HEK293 (cell line): Measurements from ENCODE around the gene PRKCE.

Experiments used
- CTCF ChIP-seq: fragments of 450-650 bp; formaldehyde crosslinking; IDR thresholded peaks from 2 replicates; pipeline ENCODE4 v1.5.1; 2016; ENCODE audit warnings: missing biosample characterization, missing genetic modification characterization
- KLF10 ChIP-seq: fragments of 450-650 bp; IDR thresholded peaks from 2 replicates; pipeline ENCODE4 v1.5.1; 2018; ENCODE audit warnings: missing biosample characterization, mild to moderate bottlenecking, missing genetic modification characterization
- PBX3 ChIP-seq: sonication (generic); formaldehyde crosslinking; IDR thresholded peaks from 2 replicates; pipeline ENCODE4 v1.8.1; 2022; ENCODE audit warnings: mild to moderate bottlenecking, moderate library complexity, missing genetic modification reagents
- PRDM1 ChIP-seq: fragments of 450-650 bp; formaldehyde crosslinking; IDR thresholded peaks from 2 replicates; pipeline ENCODE4; 2016; ENCODE audit warnings: missing biosample characterization, missing genetic modification characterization
- SCRT1 ChIP-seq: fragments of 450-650 bp; formaldehyde crosslinking; IDR thresholded peaks from 2 replicates; pipeline ENCODE4 v1.5.1; 2016; ENCODE audit warnings: missing biosample characterization, missing genetic modification characterization, borderline replicate concordance
- TCF7L2 ChIP-seq: IDR thresholded peaks from 2 replicates; pipeline ENCODE4 v1.6.1; 2011; ENCODE audit warnings: low read depth, mild to moderate bottlenecking, inconsistent platforms, low read length, moderate library complexity, borderline replicate concordance
- YY1 ChIP-seq: fragments of 450-650 bp; formaldehyde crosslinking; IDR thresholded peaks from 2 replicates; pipeline ENCODE4 v1.5.1; 2018; ENCODE audit warnings: missing biosample characterization, missing genetic modification characterization
- ZFP3 ChIP-seq: fragments of 450-650 bp; formaldehyde crosslinking; IDR thresholded peaks from 2 replicates; pipeline ENCODE4 v1.5.1; 2016; ENCODE audit warnings: low read depth, missing biosample characterization, missing genetic modification characterization
- ZNF133 ChIP-seq: fragments of 450-650 bp; formaldehyde crosslinking; IDR thresholded peaks from 2 replicates; pipeline ENCODE4 v1.5.1; 2016; ENCODE audit warnings: missing biosample characterization, missing genetic modification characterization
- ZNF311 ChIP-seq: fragments of 450-650 bp; formaldehyde crosslinking; IDR thresholded peaks from 2 replicates; pipeline ENCODE4 v1.5.1; 2017; ENCODE audit warnings: missing biosample characterization, missing genetic modification characterization, borderline replicate concordance
- ZNF449 ChIP-seq: fragments of 450-650 bp; formaldehyde crosslinking; IDR thresholded peaks from 2 replicates; pipeline ENCODE4 v1.5.1; 2017; ENCODE audit warnings: missing biosample characterization, mild to moderate bottlenecking, missing genetic modification characterization, moderate library complexity
- ZNF514 ChIP-seq: fragments of 450-650 bp; formaldehyde crosslinking; IDR thresholded peaks from 2 replicates; pipeline ENCODE4 v1.5.1; 2016; ENCODE audit warnings: missing biosample characterization, missing genetic modification characterization
- ZNF529 ChIP-seq: fragments of 450-650 bp; formaldehyde crosslinking; IDR thresholded peaks from 2 replicates; pipeline ENCODE4 v1.5.1; 2017; ENCODE audit warnings: missing genetic modification characterization, missing biosample characterization; ENCODE audit not compliant: insufficient replicate concordance
- ZSCAN23 ChIP-seq: fragments of 450-650 bp; formaldehyde crosslinking; IDR thresholded peaks from 2 replicates; pipeline ENCODE4 v1.5.1; 2016; ENCODE audit warnings: missing biosample characterization, missing genetic modification characterization

GRCh38 chr2:45720210-45720609 lies 68.7 kb downstream of the PRKCE start:
- TF ChIP-seq YY1 (tag by site-specific recombination) (no peak), ZNF311 (no peak), CTCF (tag by site-specific recombination) (no peak), ZNF449 (tag by site-specific recombination) (no peak), ZNF514 (tag by site-specific recombination) (no peak), ZNF529 (no peak), ZNF133 (tag by site-specific recombination) (no peak), KLF10 (tag by site-specific recombination) (no peak), ZFP3 (tag by site-specific recombination) (no peak), PBX3 (CRISPR knock-in tag) (no peak), TCF7L2 (no peak), SCRT1 (tag by site-specific recombination) (no peak), PRDM1 (tag by site-specific recombination) (no peak), ZSCAN23 (no peak)
